ENCODE data around the gene IL9R. TPM values are rescaled to one million over a fixed set of nuclear protein-coding genes. Genes with fewer than 3 reads are reported as not detected.

IL9R gene
- total RNA-seq = not detected in 2 replicates

GRCh38 chrX:155997436-155997835 lies at the start of gene IL9R:
TSS of gene IL9R (plus strand) at chrX:155997696. CDS start at chrX:155997760, 64 bp downstream.

Other genes starting within 250 kb of the IL9R start
- gene VAMP7, start 116.4 kb upstream of the IL9R start, total RNA-seq = 32.4 and 32.5 TPM in 2 replicates

All from endothelial cell of coronary artery (primary cell).